Karpas-422 (cell line): ENCODE measurements around the gene MTHFD2L. TPM values are rescaled to one million over a fixed set of nuclear protein-coding genes. Genes with fewer than 3 reads are reported as not detected.
A peak's percentile ranks its signal among the peaks of the same experiment; 100 is the strongest.
"Not testable (repeated sequence)": the region's sequence is repeated elsewhere in the genome, so short reads cannot be mapped to it uniquely, and the experiment has no call there.

Experiments
- DNase-seq: peaks from one replicate; pipeline ENCODE4 v3.0.0-alpha.2; 2015
- H2AFZ ChIP-seq: fragments of 200-600 bp; sonication (generic); 2 replicates; pipeline ENCODE4 v1.6.1; 2014; ENCODE audit warnings: antibody characterized with exemption, low read length, mixed read lengths
- H3K27ac ChIP-seq: fragments of 200-600 bp; sonication (generic); 2 replicates; pipeline ENCODE4 v1.5.1; 2014; ENCODE audit warnings: mild to moderate bottlenecking, low read length, moderate library complexity
- H3K27me3 ChIP-seq: fragments of 200-600 bp; sonication (generic); 2 replicates; pipeline ENCODE4 v1.6.1; 2014; ENCODE audit warnings: low read length, mixed read lengths
- H3K36me3 ChIP-seq: fragments of 200-600 bp; sonication (generic); 2 replicates; pipeline ENCODE4 v1.6.1; 2014; ENCODE audit warnings: low read length, mixed read lengths; ENCODE audit not compliant: insufficient read depth
- H3K4me1 ChIP-seq: fragments of 200-600 bp; sonication (generic); 2 replicates; pipeline ENCODE4 v1.6.1; 2014; ENCODE audit warnings: mild to moderate bottlenecking, low read length, mixed read lengths
- H3K4me2 ChIP-seq: fragments of 200-600 bp; sonication (generic); 2 replicates; pipeline ENCODE4 v1.6.1; 2014; ENCODE audit warnings: low read length, low read depth, mild to moderate bottlenecking; ENCODE audit not compliant: poor library complexity, severe bottlenecking
- H3K4me3 ChIP-seq: fragments of 200-600 bp; sonication (generic); 2 replicates; pipeline ENCODE4 v1.5.1; 2014; ENCODE audit warnings: mild to moderate bottlenecking, antibody characterized with exemption, low read length, mixed read lengths
- H3K79me2 ChIP-seq: fragments of 200-600 bp; sonication (generic); 2 replicates; pipeline ENCODE4 v1.6.1; 2014; ENCODE audit warnings: mild to moderate bottlenecking, low read length, mixed read lengths
- H3K9ac ChIP-seq: fragments of 200-600 bp; sonication (generic); 2 replicates; pipeline ENCODE4 v1.6.0; 2014; ENCODE audit warnings: low read length
- H3K9me2 ChIP-seq: fragments of 200-600 bp; sonication (generic), shearing (Covaris generic); replicated peaks from 2 replicates; pipeline ENCODE4 v1.6.0; 2014; ENCODE audit warnings: mild to moderate bottlenecking, low read length, moderate library complexity; ENCODE audit not compliant: insufficient read depth
- H3K9me3 ChIP-seq: fragments of 300-700, 200-600 bp; sonication (generic); 2 replicates; pipeline ENCODE4 v1.6.1; 2014; ENCODE audit warnings: low read length, mixed read lengths
- H4K20me1 ChIP-seq: fragments of 200-600 bp; sonication (generic); 2 replicates; pipeline ENCODE4 v1.6.1; 2014; ENCODE audit warnings: mild to moderate bottlenecking, antibody characterized with exemption, low read length, low read depth; ENCODE audit not compliant: insufficient read depth
- total RNA-seq: library from RNA; depleted of rRNA; stranded (reverse); fragments of >200 nt; shearing (Covaris generic); gene quantifications from 2 replicates; pipeline ENCODE4 v1.2.3, GENCODE V29; 2014; ENCODE audit warnings: low replicate concordance

The MTHFD2L gene
- total RNA-seq, 1 experiment from 2014 or later = 23.6 TPM

- peaks cover 5% of the 10 kb centered on the region for H3K4me1 ChIP-seq
- H3K79me2 ChIP-seq = no peaks in the 10 kb centered on the region
- no peak overlapping the region for H2AFZ ChIP-seq
- no peaks in the 10 kb centered on the region for H3K9me2 ChIP-seq
- no peaks in the 10 kb centered on the region for H3K27me3 ChIP-seq
- no peaks in the 10 kb centered on the region for H3K9me3 ChIP-seq
- H3K4me2 ChIP-seq = no peak overlapping the region
- DNase-seq = no peak
- H3K4me3 ChIP-seq = no peak overlapping the region
- H3K36me3 ChIP-seq = no peaks in the 10 kb centered on the region
- H4K20me1 ChIP-seq = no peaks in the 10 kb centered on the region
- no peak overlapping the region for H3K27ac ChIP-seq
- H3K9ac ChIP-seq = no peak overlapping the region
Measured at GRCh38 chr4:74330295-74330750, 172.4 kb downstream of the MTHFD2L start.

DNA sequence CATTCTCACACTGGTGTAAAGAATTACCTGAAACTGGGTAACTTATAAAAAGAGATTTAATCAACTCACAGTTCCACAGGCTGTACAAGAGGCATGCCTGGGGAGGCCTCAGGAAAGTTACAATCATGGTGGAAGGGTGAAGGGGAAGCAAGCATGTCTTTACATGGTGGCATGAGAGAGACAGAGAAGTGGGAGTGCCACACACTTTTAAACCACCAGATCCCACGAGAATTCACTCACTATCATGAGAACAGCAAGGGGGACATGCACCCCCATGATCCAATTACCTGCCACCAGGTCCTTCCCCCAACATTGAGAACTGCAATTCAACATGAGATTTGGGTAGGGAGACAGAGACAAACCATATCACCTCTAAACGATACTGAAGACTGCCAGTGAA is 173.3 kb downstream of the MTHFD2L start:
- no peak overlapping the region for H2AFZ ChIP-seq
- DNase-seq = no peak
- no peaks in the 10 kb centered on the region for H3K9me3 ChIP-seq
- H3K9ac ChIP-seq = no peak overlapping the region
- H3K79me2 ChIP-seq = no peaks in the 10 kb centered on the region
- H4K20me1 ChIP-seq = no peaks in the 10 kb centered on the region
- H3K27me3 ChIP-seq = no peaks in the 10 kb centered on the region
- no peaks in the 10 kb centered on the region for H3K9me2 ChIP-seq
- no peak overlapping the region for H3K27ac ChIP-seq
- H3K36me3 ChIP-seq = no peaks in the 10 kb centered on the region
- H3K4me3 ChIP-seq = no peak overlapping the region
- no peak overlapping the region for H3K4me2 ChIP-seq
- peaks cover 12% of the 10 kb centered on the region for H3K4me1 ChIP-seq

DNA sequence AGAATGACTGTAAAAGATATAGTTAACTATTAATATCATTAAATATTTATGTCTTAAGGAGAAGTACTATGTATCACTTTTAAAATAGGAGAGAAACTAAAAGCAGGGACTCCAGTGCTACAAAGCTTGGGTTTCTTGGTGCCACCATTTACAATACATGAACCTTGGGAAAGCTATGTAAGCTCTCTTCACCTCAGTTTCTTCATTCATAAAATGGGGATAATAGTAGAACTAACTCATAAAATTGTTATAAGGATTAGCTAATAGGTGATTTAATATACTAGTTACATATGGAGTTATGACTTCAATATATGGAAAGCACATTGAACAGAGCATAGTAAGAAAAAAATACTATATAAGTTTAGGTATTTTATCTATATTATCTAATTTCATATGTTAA is 174.0 kb downstream of the MTHFD2L start:
- H3K27me3 ChIP-seq = no peaks in the 10 kb centered on the region
- H3K9ac ChIP-seq = no peak overlapping the region
- no peak overlapping the region for H2AFZ ChIP-seq
- H3K27ac ChIP-seq = no peak overlapping the region
- no peak overlapping the region for H3K4me3 ChIP-seq
- H3K4me2 ChIP-seq = no peak overlapping the region
- no peaks in the 10 kb centered on the region for H3K36me3 ChIP-seq
- no peaks in the 10 kb centered on the region for H3K9me2 ChIP-seq
- H3K79me2 ChIP-seq = no peaks in the 10 kb centered on the region
- no peak for DNase-seq
- H3K4me1 ChIP-seq = peaks cover 12% of the 10 kb centered on the region
- H4K20me1 ChIP-seq = no peaks in the 10 kb centered on the region
- no peaks in the 10 kb centered on the region for H3K9me3 ChIP-seq

- H3K4me1 ChIP-seq = peaks cover 12% of the 10 kb centered on the region
- no peaks in the 10 kb centered on the region for H3K9me3 ChIP-seq
- H3K9me2 ChIP-seq = no peaks in the 10 kb centered on the region
- H3K36me3 ChIP-seq = no peaks in the 10 kb centered on the region
- no peaks in the 10 kb centered on the region for H4K20me1 ChIP-seq
- H3K4me3 ChIP-seq = no peak overlapping the region
- no peak for DNase-seq
- no peak overlapping the region for H3K27ac ChIP-seq
- no peak overlapping the region for H3K4me2 ChIP-seq
- H3K9ac ChIP-seq = no peak overlapping the region
- H3K27me3 ChIP-seq = no peaks in the 10 kb centered on the region
- H2AFZ ChIP-seq = no peak overlapping the region
- no peaks in the 10 kb centered on the region for H3K79me2 ChIP-seq
Measured at GRCh38 chr4:74334636-74335035, 176.7 kb downstream of the MTHFD2L start.

- Histone ChIP-seq H3K79me2 (no peaks in the 10 kb centered on the region), H3K9me2 (no peaks in the 10 kb centered on the region), H2AFZ (no peak overlapping the region), H3K4me1 (peaks cover 12% of the 10 kb centered on the region), H3K4me3 (no peak overlapping the region), H3K4me2 (no peak overlapping the region), H3K27ac (no peak overlapping the region), H3K27me3 (no peaks in the 10 kb centered on the region), H4K20me1 (no peaks in the 10 kb centered on the region), H3K36me3 (no peaks in the 10 kb centered on the region), H3K9me3 (no peaks in the 10 kb centered on the region), H3K9ac (no peak overlapping the region)
- DNase-seq = peak; percentile 56
Measured at GRCh38 chr4:74335341-74336021, 177.6 kb downstream of the MTHFD2L start.

DNA sequence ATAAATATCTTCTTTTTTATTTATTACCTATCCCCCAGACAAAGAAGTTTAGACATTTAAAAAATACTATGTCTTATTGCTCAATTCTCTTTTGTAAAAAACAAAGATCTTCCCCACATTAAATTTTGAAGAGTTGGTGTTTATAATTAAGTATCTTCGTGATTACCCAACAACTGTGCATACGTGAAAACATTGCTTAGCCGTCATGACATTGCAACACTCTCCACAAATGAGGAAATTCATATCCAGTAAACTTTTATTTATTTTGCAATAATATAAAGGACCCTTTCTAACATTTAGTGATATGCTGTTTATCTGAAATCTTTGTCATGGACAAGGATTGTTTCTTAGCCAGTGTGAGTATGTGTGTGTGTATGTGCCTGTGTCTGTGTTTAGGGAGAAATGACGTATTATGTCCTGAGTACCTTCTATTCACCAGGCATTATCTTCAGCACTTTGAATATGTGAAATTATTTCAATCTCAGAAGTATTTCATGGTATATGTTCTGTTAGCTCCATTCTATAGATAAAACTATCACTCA is 180.9 kb downstream of the MTHFD2L start:
- Histone ChIP-seq H2AFZ (no peak overlapping the region), H3K79me2 (no peaks in the 10 kb centered on the region), H3K4me1 (peaks cover 10% of the 10 kb centered on the region), H3K4me3 (no peak overlapping the region), H3K36me3 (no peaks in the 10 kb centered on the region), H3K4me2 (no peak overlapping the region), H3K9me2 (no peaks in the 10 kb centered on the region), H3K9ac (no peak overlapping the region), H3K27ac (no peak overlapping the region), H3K27me3 (no peaks in the 10 kb centered on the region), H3K9me3 (peaks cover 1% of the 10 kb centered on the region; the same call in 1 of the 2 replicates), H4K20me1 (no peaks in the 10 kb centered on the region)
- DNase-seq = no peak

GRCh38 chr4:74339501-74339900 is 181.6 kb downstream of the MTHFD2L start:
- Histone ChIP-seq H3K79me2 (no peaks in the 10 kb centered on the region), H3K27ac (no peak overlapping the region), H3K36me3 (no peaks in the 10 kb centered on the region), H3K4me1 (peaks cover 10% of the 10 kb centered on the region), H3K9me2 (no peaks in the 10 kb centered on the region), H4K20me1 (no peaks in the 10 kb centered on the region), H2AFZ (no peak overlapping the region), H3K4me2 (no peak overlapping the region), H3K9ac (no peak overlapping the region), H3K4me3 (no peak overlapping the region), H3K9me3 (peaks cover 7% of the 10 kb centered on the region; the same call in 1 of the 2 replicates), H3K27me3 (no peaks in the 10 kb centered on the region)
- DNase-seq = no peak

GRCh38 chr4:74340421-74340820 is 182.5 kb downstream of the MTHFD2L start:
- not testable (repeated sequence) for H3K27ac ChIP-seq, H3K9ac ChIP-seq, H3K27me3 ChIP-seq, H3K79me2 ChIP-seq, H3K9me3 ChIP-seq, H3K9me2 ChIP-seq, H3K36me3 ChIP-seq, H2AFZ ChIP-seq, H3K4me3 ChIP-seq, DNase-seq, H3K4me2 ChIP-seq, H4K20me1 ChIP-seq, H3K4me1 ChIP-seq
